ENCODE results near the gene PTPRT. TPM values are rescaled to one million over a fixed set of nuclear protein-coding genes. Genes with fewer than 3 reads are reported as not detected.
"Not testable (repeated sequence)": the region's sequence is repeated elsewhere in the genome, so short reads cannot be mapped to it uniquely, and the experiment has no call there.

PTPRT gene
- total RNA-seq, 1 donor, result under 0.01 TPM

- Histone ChIP-seq H3K27me3 (ENCODE audit: insufficient read depth, low read length) (no peaks in the 10 kb centered on the region), H3K4me3 (ENCODE audit: low read length) (no peak overlapping the region), H3K9me3 (ENCODE audit: low read depth, low read length) (no peaks in the 10 kb centered on the region), H3K4me1 (ENCODE audit: insufficient read depth, low read length) (no peaks in the 10 kb centered on the region)
Observed at GRCh38 chr20:43167021-43167420, 22.7 kb downstream of the PTPRT start.

GRCh38 chr20:43165611-43166010 is 24.1 kb downstream of the PTPRT start:
- Histone ChIP-seq H3K4me1 (ENCODE audit: insufficient read depth, low read length) (no peaks in the 10 kb centered on the region), H3K9me3 (ENCODE audit: low read depth, low read length) (no peaks in the 10 kb centered on the region), H3K4me3 (ENCODE audit: low read length) (no peak overlapping the region), H3K27me3 (ENCODE audit: insufficient read depth, low read length) (no peaks in the 10 kb centered on the region)

GRCh38 chr20:43164736-43165135 is 25.0 kb downstream of the PTPRT start:
- H3K4me3 ChIP-seq (ENCODE audit: low read length), result not testable (repeated sequence)

GRCh38 chr20:43161716-43162115 is 28.0 kb downstream of the PTPRT start:
- H3K27me3 ChIP-seq (ENCODE audit: insufficient read depth, low read length), result no peaks in the 10 kb centered on the region
- H3K4me1 ChIP-seq (ENCODE audit: insufficient read depth, low read length), result no peaks in the 10 kb centered on the region
- no peak overlapping the region for H3K4me3 ChIP-seq (ENCODE audit: low read length)
- no peaks in the 10 kb centered on the region for H3K9me3 ChIP-seq (ENCODE audit: low read depth, low read length)

More at GRCh38 chr20:43164736-43165135, 25.0 kb downstream of the PTPRT start:
- not testable (repeated sequence) for H3K4me1 ChIP-seq (ENCODE audit: insufficient read depth, low read length); H3K9me3 ChIP-seq (ENCODE audit: low read depth, low read length); H3K27me3 ChIP-seq (ENCODE audit: insufficient read depth, low read length)

- Histone ChIP-seq H3K4me1 (ENCODE audit: insufficient read depth, low read length) (no peaks in the 10 kb centered on the region), H3K4me3 (ENCODE audit: low read length) (no peak overlapping the region), H3K9me3 (ENCODE audit: low read depth, low read length) (no peaks in the 10 kb centered on the region), H3K27me3 (ENCODE audit: insufficient read depth, low read length) (no peaks in the 10 kb centered on the region)
Observed at GRCh38 chr20:43160941-43161340, 28.8 kb downstream of the PTPRT start.

DNA sequence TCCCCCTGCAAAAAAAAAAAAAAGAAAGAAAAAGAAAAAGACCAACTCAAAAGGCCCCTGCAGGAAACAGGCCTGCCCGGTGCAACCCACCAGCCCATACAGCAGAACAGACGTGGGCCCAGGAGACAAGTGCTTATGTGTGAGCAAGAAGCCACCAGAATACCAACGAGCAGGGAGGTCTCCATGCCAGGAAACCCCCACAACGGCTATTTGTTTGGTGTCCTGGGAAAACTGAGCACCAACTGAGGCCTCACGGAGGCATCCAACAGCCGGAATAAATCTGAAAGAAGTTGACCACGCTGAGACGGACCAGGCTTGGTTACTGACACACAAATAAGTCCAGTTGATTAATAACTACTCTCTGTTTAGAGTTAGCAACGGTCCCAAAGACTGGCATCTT is 29.7 kb downstream of the PTPRT start:
- no peak overlapping the region for H3K4me3 ChIP-seq (ENCODE audit: low read length)
- H3K4me1 ChIP-seq (ENCODE audit: insufficient read depth, low read length), result no peaks in the 10 kb centered on the region
- no peaks in the 10 kb centered on the region for H3K27me3 ChIP-seq (ENCODE audit: insufficient read depth, low read length)
- H3K9me3 ChIP-seq (ENCODE audit: low read depth, low read length), result no peaks in the 10 kb centered on the region

GRCh38 chr20:43155366-43156100 is 34.2 kb downstream of the PTPRT start:
- no peaks in the 10 kb centered on the region for H3K27me3 ChIP-seq (ENCODE audit: insufficient read depth, low read length)
- no peaks in the 10 kb centered on the region for H3K9me3 ChIP-seq (ENCODE audit: low read depth, low read length)
- H3K4me1 ChIP-seq (ENCODE audit: insufficient read depth, low read length), result no peaks in the 10 kb centered on the region
- no peak overlapping the region for H3K4me3 ChIP-seq (ENCODE audit: low read length)

DNA sequence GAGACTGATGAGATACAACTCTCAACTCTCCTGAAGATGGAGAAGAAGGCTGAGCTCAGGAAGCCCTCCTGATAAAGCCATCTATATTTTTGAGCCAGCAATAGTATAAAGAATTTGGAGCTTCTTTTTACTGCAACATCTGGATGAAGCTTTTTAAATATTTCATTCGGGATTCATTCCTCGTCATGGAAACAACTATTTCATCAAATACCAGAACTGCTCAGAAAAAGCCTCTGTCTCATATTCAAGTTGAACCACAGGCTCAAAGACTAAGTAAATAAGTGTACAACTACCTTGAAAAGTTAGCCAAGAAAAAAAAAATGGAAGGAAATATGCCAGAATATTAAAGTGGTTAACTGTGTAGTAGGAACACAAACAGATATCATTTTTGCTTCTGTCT is 37.8 kb downstream of the PTPRT start:
- no peaks in the 10 kb centered on the region for H3K9me3 ChIP-seq (ENCODE audit: low read depth, low read length)
- no peaks in the 10 kb centered on the region for H3K4me1 ChIP-seq (ENCODE audit: insufficient read depth, low read length)
- H3K4me3 ChIP-seq (ENCODE audit: low read length), result no peak overlapping the region
- H3K27me3 ChIP-seq (ENCODE audit: insufficient read depth, low read length), result no peaks in the 10 kb centered on the region

DNA sequence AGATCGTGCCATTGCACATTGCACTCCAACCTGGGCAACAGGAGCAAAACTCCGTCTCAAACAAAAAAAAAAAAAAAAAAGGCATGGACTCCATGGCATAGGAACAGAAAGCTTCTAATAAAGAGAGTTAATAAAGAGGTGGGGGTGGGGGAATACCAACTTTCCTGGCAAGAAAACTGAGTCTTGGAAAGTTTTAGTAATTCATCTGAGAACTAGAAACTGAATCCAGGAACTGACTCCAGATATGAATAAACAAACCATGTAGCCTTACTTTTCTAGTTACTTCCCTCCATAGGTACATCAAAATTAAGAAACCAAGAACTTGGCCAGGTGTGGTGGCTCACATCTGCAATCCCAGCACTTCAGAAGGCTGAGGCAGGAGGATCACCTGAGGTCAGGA is 38.5 kb downstream of the PTPRT start:
- no peaks in the 10 kb centered on the region for H3K27me3 ChIP-seq (ENCODE audit: insufficient read depth, low read length)
- H3K9me3 ChIP-seq (ENCODE audit: low read depth, low read length), result no peaks in the 10 kb centered on the region
- H3K4me1 ChIP-seq (ENCODE audit: insufficient read depth, low read length), result no peaks in the 10 kb centered on the region
- H3K4me3 ChIP-seq (ENCODE audit: low read length), result no peak overlapping the region

GRCh38 chr20:43140726-43141125 is 49.0 kb downstream of the PTPRT start:
- no peaks in the 10 kb centered on the region for H3K27me3 ChIP-seq (ENCODE audit: insufficient read depth, low read length)
- no peak overlapping the region for H3K4me3 ChIP-seq (ENCODE audit: low read length)
- no peaks in the 10 kb centered on the region for H3K4me1 ChIP-seq (ENCODE audit: insufficient read depth, low read length)
- no peaks in the 10 kb centered on the region for H3K9me3 ChIP-seq (ENCODE audit: low read depth, low read length)

GRCh38 chr20:43138061-43138770 is 51.5 kb downstream of the PTPRT start:
- H3K9me3 ChIP-seq (ENCODE audit: low read depth, low read length), result no peaks in the 10 kb centered on the region
- no peak overlapping the region for H3K4me3 ChIP-seq (ENCODE audit: low read length)
- no peaks in the 10 kb centered on the region for H3K27me3 ChIP-seq (ENCODE audit: insufficient read depth, low read length)

GRCh38 chr20:43137160-43137559 is 52.5 kb downstream of the PTPRT start:
- no peaks in the 10 kb centered on the region for H3K27me3 ChIP-seq (ENCODE audit: insufficient read depth, low read length)
- H3K9me3 ChIP-seq (ENCODE audit: low read depth, low read length), result no peaks in the 10 kb centered on the region
- no peaks in the 10 kb centered on the region for H3K4me1 ChIP-seq (ENCODE audit: insufficient read depth, low read length)
- H3K4me3 ChIP-seq (ENCODE audit: low read length), result no peak overlapping the region

More at GRCh38 chr20:43138061-43138770, 51.5 kb downstream of the PTPRT start:
- no peaks in the 10 kb centered on the region for H3K4me1 ChIP-seq (ENCODE audit: insufficient read depth, low read length)

DNA sequence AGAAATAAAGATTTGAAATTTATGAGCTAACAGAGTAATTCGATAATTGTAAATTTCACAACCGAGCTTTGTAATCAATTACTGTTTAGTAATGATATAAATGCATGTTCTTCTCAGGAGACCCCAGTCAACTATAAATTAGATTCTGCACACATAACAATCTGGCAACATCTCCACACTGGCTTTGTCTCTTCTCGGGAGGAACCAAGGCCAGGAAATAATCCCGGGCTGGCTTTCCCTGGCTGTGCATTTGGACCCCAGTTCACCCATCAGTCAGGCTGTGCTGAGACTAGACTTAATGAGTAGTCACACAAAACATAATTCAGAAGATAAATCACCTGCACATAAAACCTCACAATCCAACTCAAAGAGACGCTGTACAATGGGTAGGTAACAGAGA is 65.5 kb downstream of the PTPRT start:
- H3K4me3 ChIP-seq (ENCODE audit: low read length), result no peak overlapping the region
- H3K9me3 ChIP-seq (ENCODE audit: low read depth, low read length), result no peaks in the 10 kb centered on the region
- H3K4me1 ChIP-seq (ENCODE audit: insufficient read depth, low read length), result no peaks in the 10 kb centered on the region
- H3K27me3 ChIP-seq (ENCODE audit: insufficient read depth, low read length), result no peaks in the 10 kb centered on the region

GRCh38 chr20:43123180-43123579 is 66.5 kb downstream of the PTPRT start:
- Histone ChIP-seq H3K9me3 (ENCODE audit: low read depth, low read length) (no peaks in the 10 kb centered on the region), H3K27me3 (ENCODE audit: insufficient read depth, low read length) (no peaks in the 10 kb centered on the region), H3K4me3 (ENCODE audit: low read length) (no peak overlapping the region), H3K4me1 (ENCODE audit: insufficient read depth, low read length) (no peaks in the 10 kb centered on the region)

GRCh38 chr20:43119720-43120119 is 70.0 kb downstream of the PTPRT start:
- Histone ChIP-seq H3K4me3 (ENCODE audit: low read length) (no peak overlapping the region), H3K4me1 (ENCODE audit: insufficient read depth, low read length) (no peaks in the 10 kb centered on the region), H3K27me3 (ENCODE audit: insufficient read depth, low read length) (no peaks in the 10 kb centered on the region), H3K9me3 (ENCODE audit: low read depth, low read length) (no peaks in the 10 kb centered on the region)

- Histone ChIP-seq H3K9me3 (ENCODE audit: low read depth, low read length) (no peaks in the 10 kb centered on the region), H3K4me3 (ENCODE audit: low read length) (no peak overlapping the region), H3K4me1 (ENCODE audit: insufficient read depth, low read length) (no peaks in the 10 kb centered on the region), H3K27me3 (ENCODE audit: insufficient read depth, low read length) (no peaks in the 10 kb centered on the region)
Observed at GRCh38 chr20:43102394-43102793, 87.3 kb downstream of the PTPRT start.

Data from mononuclear cell (primary cell).